ENCODE data around the gene NPR3. TPM values are rescaled to one million over a fixed set of nuclear protein-coding genes. Genes with fewer than 3 reads are reported as not detected.

The NPR3 gene
- total RNA-seq, 3 donors from 2014 or later = 1.9 to 44.2 (median 2.0) TPM

- Histone ChIP-seq H3K4me3 (no peak overlapping the region), H3K9me3 (peaks cover 0 to 5% of the 10 kb centered on the region in 2 donors), H3K36me3 (no peaks in the 10 kb centered on the region), H3K4me1 (no peaks in the 10 kb centered on the region), H3K27me3 (peaks cover 0 to 6% of the 10 kb centered on the region in 2 donors), H3K27ac (no peak overlapping the region)
- TF ChIP-seq POLR2A (IDR thresholded peaks at IDR 0.05) (no peak), POLR2AphosphoS5 (IDR thresholded peaks at IDR 0.05) (no peak)
- TF ChIP-seq, protein P1, sequence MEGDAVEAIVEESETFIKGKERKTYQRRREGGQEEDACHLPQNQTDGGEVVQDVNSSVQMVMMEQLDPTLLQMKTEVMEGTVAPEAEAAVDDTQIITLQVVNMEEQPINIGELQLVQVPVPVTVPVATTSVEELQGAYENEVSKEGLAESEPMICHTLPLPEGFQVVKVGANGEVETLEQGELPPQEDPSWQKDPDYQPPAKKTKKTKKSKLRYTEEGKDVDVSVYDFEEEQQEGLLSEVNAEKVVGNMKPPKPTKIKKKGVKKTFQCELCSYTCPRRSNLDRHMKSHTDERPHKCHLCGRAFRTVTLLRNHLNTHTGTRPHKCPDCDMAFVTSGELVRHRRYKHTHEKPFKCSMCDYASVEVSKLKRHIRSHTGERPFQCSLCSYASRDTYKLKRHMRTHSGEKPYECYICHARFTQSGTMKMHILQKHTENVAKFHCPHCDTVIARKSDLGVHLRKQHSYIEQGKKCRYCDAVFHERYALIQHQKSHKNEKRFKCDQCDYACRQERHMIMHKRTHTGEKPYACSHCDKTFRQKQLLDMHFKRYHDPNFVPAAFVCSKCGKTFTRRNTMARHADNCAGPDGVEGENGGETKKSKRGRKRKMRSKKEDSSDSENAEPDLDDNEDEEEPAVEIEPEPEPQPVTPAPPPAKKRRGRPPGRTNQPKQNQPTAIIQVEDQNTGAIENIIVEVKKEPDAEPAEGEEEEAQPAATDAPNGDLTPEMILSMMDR (IDR thresholded peaks at IDR 0.05) = no peak
- DNase-seq (ENCODE audit: low spot score in 2 of 2) = no peak
- intact Hi-C loops (cut with DNase I; ENCODE audit: low total_unique reads) = no loop called here
These were observed 56.9 kb downstream of the NPR3 start for GRCh38 chr5:32767948-32768467.

DNA sequence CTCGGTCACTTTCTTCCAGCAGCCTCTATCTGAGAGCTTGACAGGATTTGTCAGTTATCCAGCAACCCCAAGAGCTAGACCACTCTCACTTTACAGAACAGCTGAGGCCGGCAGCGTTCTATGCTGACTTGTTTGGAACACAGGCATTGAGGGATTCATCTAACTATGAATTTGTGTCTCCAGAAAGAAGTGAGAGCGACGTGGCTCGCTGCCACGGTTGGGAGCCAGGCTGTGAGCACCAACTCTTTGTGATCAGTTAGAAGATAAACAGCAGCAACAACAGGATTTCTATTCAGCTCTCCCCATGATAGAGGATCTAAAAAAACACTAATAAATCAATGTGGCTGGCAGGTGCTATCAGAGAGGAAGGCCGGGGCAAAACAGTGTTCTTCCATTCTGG, 58.6 kb downstream of the NPR3 start:
- TF ChIP-seq POLR2A (IDR thresholded peaks at IDR 0.05) = no peak
- TF ChIP-seq POLR2AphosphoS5 (IDR thresholded peaks at IDR 0.05) = no peak
- TF ChIP-seq, protein P1 (IDR thresholded peaks at IDR 0.05) = no peak

DNA sequence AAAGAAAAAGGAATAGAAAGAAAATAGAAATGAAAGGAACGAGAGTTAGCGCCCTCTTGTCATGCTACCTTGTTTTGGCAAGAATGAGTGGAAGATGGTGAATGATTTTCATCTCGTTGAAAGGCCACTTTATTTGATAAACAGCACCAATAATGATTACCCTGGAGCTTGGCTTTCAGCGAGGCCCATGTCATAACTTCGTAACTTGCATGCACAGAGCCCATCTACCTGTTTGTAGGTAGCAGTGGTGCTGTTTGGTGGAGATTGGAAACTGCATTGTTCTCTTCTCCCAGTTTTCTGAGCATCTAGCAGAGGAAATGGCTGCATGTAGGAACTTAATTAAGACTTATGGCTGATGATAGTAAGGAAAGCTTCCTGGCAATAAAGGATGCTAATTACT, 59.3 kb downstream of the NPR3 start:
- no peak overlapping the region for H3K4me3 ChIP-seq
- TF ChIP-seq, protein P1 (IDR thresholded peaks at IDR 0.05) = no peak
- no peak for TF ChIP-seq POLR2A (IDR thresholded peaks at IDR 0.05)
- no peak for TF ChIP-seq POLR2AphosphoS5 (IDR thresholded peaks at IDR 0.05)
- no peaks in the 10 kb centered on the region for H3K36me3 ChIP-seq
- intact Hi-C loops (cut with DNase I; ENCODE audit: low total_unique reads) = no loop called here
- peaks cover 0 to under 1% of the 10 kb centered on the region in 2 donors for H3K27me3 ChIP-seq
- no peak for DNase-seq (ENCODE audit: low spot score in 2 of 2)
- no peak overlapping the region for H3K27ac ChIP-seq
- H3K9me3 ChIP-seq = no peaks in the 10 kb centered on the region
- no peaks in the 10 kb centered on the region for H3K4me1 ChIP-seq

More for the DNA sequence above, 58.6 kb downstream of the NPR3 start:
- no peaks in the 10 kb centered on the region for H3K36me3 ChIP-seq
- no peak for DNase-seq (ENCODE audit: low spot score in 2 of 2)
- H3K4me3 ChIP-seq = no peak overlapping the region
- H3K27me3 ChIP-seq = peaks cover 0 to 6% of the 10 kb centered on the region in 2 donors
- H3K4me1 ChIP-seq = no peaks in the 10 kb centered on the region
- intact Hi-C loops (cut with DNase I; ENCODE audit: low total_unique reads) = no loop called here
- no peak overlapping the region for H3K27ac ChIP-seq
- H3K9me3 ChIP-seq = no peaks in the 10 kb centered on the region

DNA sequence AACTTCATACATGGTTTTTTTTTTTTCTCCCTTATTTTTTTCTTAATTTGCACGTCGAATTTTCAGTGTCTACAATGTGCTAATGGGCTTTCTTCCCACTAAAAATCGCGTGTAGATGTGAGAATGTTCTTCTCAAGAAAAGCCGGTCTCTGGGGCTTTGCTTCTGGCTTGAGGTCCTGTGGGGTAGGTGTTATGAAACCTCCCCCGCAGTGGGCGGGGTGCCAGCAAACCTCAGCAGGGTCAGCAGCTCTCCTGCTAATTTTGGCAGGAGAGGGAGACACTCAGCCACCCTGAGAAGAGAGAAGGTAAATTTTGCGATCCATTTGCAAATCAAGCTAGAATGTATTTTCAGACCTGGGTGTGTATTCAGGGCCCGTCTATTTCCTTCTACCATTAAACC, 59.9 kb downstream of the NPR3 start:
- no peak for DNase-seq (ENCODE audit: low spot score in 2 of 2)
- TF ChIP-seq POLR2AphosphoS5 (IDR thresholded peaks at IDR 0.05) (no peak), POLR2A (IDR thresholded peaks at IDR 0.05) (no peak)
- TF ChIP-seq, protein P1 (IDR thresholded peaks at IDR 0.05) = no peak
- no peak overlapping the region for H3K27ac ChIP-seq

GRCh38 chr5:32773944-32774343, 62.8 kb downstream of the NPR3 start:
- TF ChIP-seq, protein P1 (IDR thresholded peaks at IDR 0.05) = no peak
- TF ChIP-seq POLR2A (IDR thresholded peaks at IDR 0.05) (no peak), POLR2AphosphoS5 (IDR thresholded peaks at IDR 0.05) (no peak)
- H3K36me3 ChIP-seq = no peaks in the 10 kb centered on the region
- intact Hi-C loops (cut with DNase I; ENCODE audit: low total_unique reads) = no loop called here
- no peaks in the 10 kb centered on the region for H3K4me1 ChIP-seq
- H3K27ac ChIP-seq = no peak overlapping the region
- DNase-seq (ENCODE audit: low spot score in 2 of 2) = no peak
- H3K9me3 ChIP-seq = no peaks in the 10 kb centered on the region
- no peaks in the 10 kb centered on the region for H3K27me3 ChIP-seq
- no peak overlapping the region for H3K4me3 ChIP-seq

More for the DNA sequence above, 59.9 kb downstream of the NPR3 start:
- H3K9me3 ChIP-seq = no peaks in the 10 kb centered on the region
- H3K36me3 ChIP-seq = no peaks in the 10 kb centered on the region
- no peaks in the 10 kb centered on the region for H3K4me1 ChIP-seq
- intact Hi-C loops (cut with DNase I; ENCODE audit: low total_unique reads) = no loop called here
- H3K4me3 ChIP-seq = no peak overlapping the region
- H3K27me3 ChIP-seq = no peaks in the 10 kb centered on the region

All from breast epithelium (tissue), 4 donors.